K562 (cell line): ENCODE measurements around the gene GAB2. TPM values are rescaled to one million over a fixed set of nuclear protein-coding genes. Genes with fewer than 3 reads are reported as not detected.

Source experiments
- ARID3A ChIP-seq: IDR thresholded peaks from 2 replicates; pipeline ENCODE4 v1.6.1; 2012; ENCODE audit warnings: low read depth, low read length, improper control_type of control experiment, borderline replicate concordance
- CEBPB ChIP-seq: fragments of 450-650 bp; IDR thresholded peaks from 2 replicates; pipeline ENCODE4 v1.6.1; 2016; ENCODE audit warnings: missing genetic modification characterization, missing compliant biosample characterization
- CTCFL ChIP-seq: IDR thresholded peaks from 2 replicates; pipeline ENCODE4 v1.6.1; 2011; ENCODE audit warnings: borderline replicate concordance, low read depth, mild to moderate bottlenecking, moderate library complexity, low read length; ENCODE audit not compliant: insufficient read depth, poor library complexity, severe bottlenecking
- ELF1 ChIP-seq: fragments of 200-800 bp; sonication (Bioruptor generic); IDR thresholded peaks from 2 replicates; pipeline ENCODE4 v1.6.1; 2016; ENCODE audit warnings: missing genetic modification characterization, missing compliant biosample characterization
- EP300 ChIP-seq: IDR thresholded peaks from 2 replicates; pipeline ENCODE4 v1.6.1; 2012; ENCODE audit warnings: low read length, improper control_type of control experiment
- ETV1 ChIP-seq: fragments of 450-650 bp; conservative IDR thresholded peaks from 2 replicates; pipeline ENCODE4 v1.6.1; 2016; ENCODE audit warnings: missing genetic modification characterization, control low read depth, low read depth, missing compliant biosample characterization
- HMBOX1 ChIP-seq: sonication (generic); IDR thresholded peaks from 2 replicates; pipeline ENCODE4 v1.6.1; 2016
- JUND ChIP-seq, 2 experiments: IDR thresholded peaks; 2 replicates in 1 of 2; 3 replicates in 1 of 2; pipeline ENCODE4 v1.6.1; 2011; ENCODE audit warnings: borderline replicate concordance in 2 of 2, low read depth in 2 of 2, low read length in 2 of 2, improper control_type of control experiment in 1 of 2, missing biosample characterization in 1 of 2, missing genetic modification characterization in 1 of 2, missing genetic modification reagents in 1 of 2
- NBN ChIP-seq: fragments of 450-650 bp; IDR thresholded peaks from 2 replicates; pipeline ENCODE4 v1.6.1; 2016; ENCODE audit warnings: low read depth, mild to moderate bottlenecking
- NCOA2 ChIP-seq, 2 experiments: fragments of 450-650 bp; IDR thresholded peaks; 2 replicates each; pipeline ENCODE4 v1.6.1; 2018; ENCODE audit warnings: mild to moderate bottlenecking in 2 of 2, moderate library complexity in 1 of 2; ENCODE audit not compliant: partially characterized antibody in 2 of 2
- NFATC3 ChIP-seq: fragments of 450-650 bp; IDR thresholded peaks from 2 replicates; pipeline ENCODE4 v1.6.1; 2017; ENCODE audit warnings: mild to moderate bottlenecking
- RAD21 ChIP-seq, 2 experiments: fragments of 250-450 bp in 1 of 2; fragments of 450-650 bp in 1 of 2; sonication (Bioruptor Pico) in 1 of 2; formaldehyde crosslinking in 1 of 2; IDR thresholded peaks in 1 of 2; conservative IDR thresholded peaks in 1 of 2; 2 replicates each; pipeline versions ENCODE4 v1.4.0 to v1.8.0; 2020 to 2022; ENCODE audit warnings: mild to moderate bottlenecking in 2 of 2, moderate library complexity in 1 of 2
- RAD51 ChIP-seq: fragments of 450-650 bp; IDR thresholded peaks from 2 replicates; pipeline ENCODE4 v1.7.1; 2016; ENCODE audit warnings: low read depth, mild to moderate bottlenecking, borderline replicate concordance
- SMC3 ChIP-seq: conservative IDR thresholded peaks from 2 replicates; pipeline ENCODE4 v1.6.1; 2011; ENCODE audit warnings: low read depth, low read length, improper control_type of control experiment; ENCODE audit not compliant: insufficient read depth
- SREBF1 ChIP-seq: fragments of 150-350 bp; IDR thresholded peaks from 2 replicates; pipeline ENCODE4 v1.6.1; 2014; ENCODE audit warnings: antibody characterized with exemption, low read depth, low read length, borderline replicate concordance
- USF2 ChIP-seq: sonication (generic); formaldehyde crosslinking; IDR thresholded peaks from 2 replicates; pipeline ENCODE4 v1.5.0; 2020; ENCODE audit warnings: missing genetic modification reagents
- ZNF583 ChIP-seq: fragments of 250-450 bp; sonication (Bioruptor Pico); IDR thresholded peaks from 2 replicates; pipeline ENCODE4 v1.4.0; 2020
- polyA plus RNA-seq, 8 experiments: library from polyadenylated mRNA; depleted of rRNA in 4 of 8; stranded (reverse) in 5 of 8; unstranded in 3 of 8; fragments of >200 nt; fragmentation: Nextera tagmentation in 2 of 8; fragmentation: Illumina TruSeq in 1 of 8; extraction: Ambion mirVana in 2 of 8; extraction: Trizol in 1 of 8; gene quantifications; 2 replicates each; pipeline versions ENCODE4 v1.2.1 to v1.2.3, GENCODE V29; 2011 to 2014; ENCODE audit warnings: inconsistent platforms in 1 of 8, missing spikeins in 1 of 8
- total RNA-seq, 7 experiments: library from RNA; depleted of rRNA in 6 of 7; stranded (reverse); fragments of >200 nt in 6 of 7; fragmentation: Illumina TruSeq in 2 of 7; extraction: Trizol in 2 of 7; gene quantifications; 2 replicates each; pipeline versions ENCODE4 v1.2.1 to v1.2.3, GENCODE V29; 2011 to 2021; ENCODE audit warnings: low replicate concordance in 1 of 7

The GAB2 gene
- total and polyA plus RNA-seq, 9 of the 15 experiments (the other 6 are each of a cell fraction or from before 2014, with no cell fraction given): 2.3 to 35.2 (median 16.1) TPM

GRCh38 chr11:78392854-78393253 lies 24.8 kb downstream of the GAB2 start (continued):
- TF ChIP-seq HMBOX1: peak; percentile 81
- 0 out of 4 replicates have a peak, but pooled peaks of 1 of the 2 experiments have one; percentile 20 for TF ChIP-seq RAD21 (CRISPR knock-in tag; conservative IDR thresholded peaks at IDR 0.05 in 1 of 2, IDR thresholded peaks at IDR 0.05 in 1 of 2)
- peak; percentile 87; the same call in 1 of the 2 replicates for TF ChIP-seq ARID3A
- peak; percentile 28; the same call in 1 of the 2 replicates for TF ChIP-seq NBN
- peak; percentile 47 for TF ChIP-seq USF2 (CRISPR knock-in tag)
- TF ChIP-seq CTCFL: no peak
- peak; percentile 80 for TF ChIP-seq CEBPB
- no peak for TF ChIP-seq SMC3
- peak; percentile 50; the same call in 1 of the 2 replicates for TF ChIP-seq JUND (IDR thresholded peaks at IDR 0.05; ENCODE audit: borderline replicate concordance, low read depth, low read length)
- TF ChIP-seq JUND (tag; IDR thresholded peaks at IDR 0.05; ENCODE audit: borderline replicate concordance, low read depth, low read length): peak; percentile 46; the same call in 1 of the 3 replicates
- TF ChIP-seq SREBF1: no peak
- TF ChIP-seq NFATC3: no peak
- no peak for TF ChIP-seq ZNF583 (CRISPR knock-in tag)
- peak; percentile 75 for TF ChIP-seq ETV1 (tag)
- TF ChIP-seq ELF1 (tag): peak; percentile 69
- TF ChIP-seq RAD51: peak; percentile 67
- TF ChIP-seq NCOA2 (IDR thresholded peaks at IDR 0.05; ENCODE audit: partially characterized antibody in 2 of 2): no peak
- TF ChIP-seq EP300: peak; percentile 85
